HG03469 (cell line): ENCODE data around the gene FBXO17.
A peak's percentile ranks its signal among the peaks of the same experiment; 100 is the strongest.

Source experiments
- ATAC-seq: cut with Tn5 transposase; IDR thresholded peaks from one replicate; pipeline ENCODE4 v1.9.1; 2021; ENCODE audit warnings: mild to moderate bottlenecking, moderate library complexity, moderate number of reproducible peaks; ENCODE audit not compliant: unreplicated experiment

FBXO17 gene

DNA sequence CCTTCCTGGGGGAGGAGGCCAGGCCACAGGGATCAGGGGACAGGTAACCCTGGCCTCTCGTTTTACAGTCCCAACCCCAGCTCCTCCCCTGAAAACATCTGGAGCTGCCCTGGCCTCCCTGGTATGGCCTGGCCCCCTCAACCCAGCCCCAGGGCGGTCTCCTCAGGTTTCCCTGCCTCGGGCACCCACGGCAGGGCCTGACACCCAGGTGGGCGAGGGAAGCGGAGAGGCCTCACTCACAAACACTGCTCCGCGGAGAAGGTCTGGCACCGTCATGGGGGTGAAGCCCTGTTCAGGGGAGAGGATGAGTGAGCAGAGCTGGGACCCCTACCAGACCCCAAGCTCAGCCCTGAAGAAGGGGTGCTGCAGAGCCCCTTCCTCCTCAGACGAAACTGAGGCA lies 57.0 kb downstream of the FBXO17 start:
- ATAC-seq, result no peak

DNA sequence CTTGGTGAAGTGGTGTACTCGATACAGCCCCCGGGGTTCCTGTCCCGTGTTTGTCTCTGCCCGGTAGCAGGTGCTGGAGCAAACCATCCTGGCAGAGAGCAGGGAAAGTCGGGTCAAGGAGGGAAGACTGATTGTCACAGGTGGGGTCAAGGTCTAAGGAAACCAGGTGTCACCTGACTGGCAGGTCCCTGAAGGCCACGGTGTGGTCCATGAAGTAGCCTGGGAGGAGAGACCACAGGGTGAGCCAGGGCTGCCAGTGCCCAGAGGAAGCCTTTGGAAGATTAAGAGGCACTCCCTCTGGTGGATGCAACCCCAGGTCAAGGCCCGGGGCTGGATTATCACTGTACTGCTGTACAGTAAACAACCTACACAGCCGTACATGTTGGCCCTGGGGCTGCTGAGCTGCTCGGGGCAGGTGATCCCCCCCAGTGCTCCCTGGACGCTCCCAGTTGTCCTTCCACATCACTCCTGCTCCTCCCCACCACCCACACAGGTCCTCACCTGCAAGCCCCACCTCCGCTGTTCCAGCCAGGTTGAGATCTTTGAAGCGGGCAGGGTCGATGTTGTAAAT lies 57.5 kb downstream of the FBXO17 start:
- ATAC-seq, result no peak

DNA sequence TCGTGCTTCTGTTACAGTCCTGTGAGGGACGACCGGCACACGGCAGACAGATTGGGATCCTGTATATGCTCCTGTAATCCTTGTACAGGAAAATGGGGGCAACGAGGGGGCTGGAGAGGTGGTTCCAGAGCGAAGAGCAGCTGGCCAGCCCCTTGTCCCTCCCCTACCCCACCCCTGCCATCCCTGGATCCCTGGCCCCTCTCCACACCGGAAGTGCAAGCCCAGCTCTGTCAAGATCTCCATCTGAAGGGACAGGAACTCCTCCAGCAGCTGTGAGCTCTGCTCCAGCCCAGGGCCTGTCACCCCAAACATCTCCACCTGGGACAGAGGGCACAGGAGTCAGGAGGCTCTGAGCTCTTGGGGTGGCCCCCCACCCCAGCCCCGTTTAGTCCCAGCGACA lies 58.0 kb downstream of the FBXO17 start:
- no peak for ATAC-seq

DNA sequence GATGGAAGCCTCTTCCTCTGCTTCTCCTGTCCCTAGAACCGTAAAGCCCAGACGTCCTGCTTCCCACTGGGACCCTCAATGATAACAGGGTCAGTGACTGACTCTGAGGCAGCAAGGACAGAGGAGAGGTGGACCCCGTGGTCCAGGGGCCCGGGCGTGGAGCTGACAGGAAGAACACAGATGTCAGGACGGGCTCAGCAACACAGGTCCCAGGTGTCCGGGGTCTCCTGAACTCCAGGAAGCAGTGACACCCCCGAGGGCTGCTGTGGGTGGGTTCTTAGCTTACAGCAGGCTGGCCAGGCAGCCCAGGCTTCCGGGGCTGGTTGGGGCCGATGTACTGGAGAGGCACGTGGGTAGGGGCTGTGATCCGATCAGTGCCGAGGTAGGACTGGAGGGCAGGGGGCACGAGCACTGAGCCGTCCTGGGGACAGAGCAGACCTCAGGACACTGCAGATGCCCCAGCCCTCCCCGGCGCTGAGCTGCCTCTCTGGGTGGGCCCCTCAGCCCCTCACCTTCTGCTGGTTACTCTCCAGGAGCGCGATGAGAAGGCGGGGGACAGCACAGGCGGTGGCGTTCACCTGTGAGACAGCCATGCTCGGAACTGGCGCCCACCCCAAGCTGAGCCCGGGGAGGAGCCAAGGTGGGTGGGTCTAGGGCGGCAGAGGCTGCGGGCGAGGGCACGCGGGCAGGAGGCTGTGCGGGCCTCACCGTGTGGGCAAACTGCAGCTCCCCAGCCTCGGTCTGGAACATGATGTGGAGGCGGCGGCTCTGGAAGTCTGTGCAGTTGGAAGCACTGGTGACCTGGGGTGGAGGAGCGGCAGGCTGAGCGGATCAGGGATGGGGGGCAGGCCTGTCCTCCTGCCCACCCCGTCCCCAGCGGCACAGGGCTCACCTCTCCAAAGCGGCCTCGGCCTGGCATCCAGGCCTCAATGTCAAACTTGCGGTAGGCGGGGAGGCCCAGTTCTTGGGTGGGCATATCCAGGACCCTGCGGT lies 59.9 kb downstream of the FBXO17 start:
- ATAC-seq, result no peak

DNA sequence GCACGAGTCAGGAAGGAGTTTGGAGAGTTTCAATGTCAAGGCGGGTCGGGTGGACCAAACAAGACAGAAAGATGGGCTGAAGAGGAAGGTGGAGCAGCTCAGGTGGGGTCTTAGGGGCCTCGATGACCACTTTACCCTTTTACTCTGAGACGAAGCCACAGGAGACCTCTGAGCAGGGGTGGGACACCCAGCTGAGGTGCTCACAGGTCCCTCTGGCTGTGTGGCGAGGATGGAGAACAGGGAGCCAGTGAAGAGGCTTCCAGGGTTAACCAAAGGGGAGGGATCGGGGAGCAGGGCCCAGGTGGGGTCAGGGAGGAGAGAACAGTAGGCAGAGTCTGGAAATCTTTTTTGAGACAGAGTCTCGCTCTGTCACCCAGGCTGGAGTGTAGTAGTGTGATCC lies 61.6 kb downstream of the FBXO17 start:
- no peak for ATAC-seq

GRCh38 chr19:38912600-38913514 lies 62.7 kb downstream of the FBXO17 start:
- no peak for ATAC-seq

GRCh38 chr19:38911388-38912001 lies 64.0 kb downstream of the FBXO17 start:
- ATAC-seq, result no peak

DNA sequence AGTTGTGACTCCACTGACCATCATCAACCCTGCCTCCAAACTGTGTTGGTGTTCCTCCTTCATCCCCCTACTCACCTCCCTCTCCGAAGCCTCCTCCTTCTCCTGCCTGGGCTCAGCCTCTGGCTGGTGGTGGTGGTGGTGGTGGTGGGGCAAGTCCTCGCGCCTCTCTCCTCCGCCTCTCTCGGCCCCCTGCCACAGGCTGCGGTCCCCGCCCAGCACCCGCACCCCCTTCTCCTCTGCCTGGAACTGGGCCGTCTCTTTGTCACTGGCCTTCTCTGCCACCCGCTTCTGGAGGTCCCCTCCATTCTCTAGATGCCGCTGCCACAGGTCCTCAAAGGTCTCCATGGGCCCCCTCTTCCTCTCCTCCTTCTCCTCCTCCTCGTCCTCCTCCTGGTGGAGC lies 65.1 kb downstream of the FBXO17 start:
- ATAC-seq, result no peak

GRCh38 chr19:38908911-38909310 lies 66.6 kb downstream of the FBXO17 start:
- ATAC-seq, result no peak

DNA sequence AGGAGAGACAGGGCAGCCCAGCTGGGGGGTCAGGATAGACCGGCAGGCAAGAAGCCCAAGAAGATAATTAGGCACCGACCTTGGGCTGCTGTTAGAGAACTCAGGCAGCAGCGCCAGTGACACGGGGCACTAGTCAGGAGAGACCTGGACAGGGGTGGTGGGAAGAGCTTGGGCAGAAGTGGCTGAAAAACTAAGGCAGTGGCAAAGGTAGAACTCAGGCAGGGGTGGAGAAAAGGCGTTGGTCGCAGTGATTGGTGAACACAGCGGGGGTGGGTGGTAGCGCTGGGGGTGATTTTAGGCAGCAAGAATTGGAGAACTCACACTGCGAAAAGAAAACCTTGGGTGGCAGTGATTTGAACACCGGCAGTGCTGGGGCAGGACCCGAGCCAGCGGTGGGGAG lies 67.9 kb downstream of the FBXO17 start:
- no peak for ATAC-seq

DNA sequence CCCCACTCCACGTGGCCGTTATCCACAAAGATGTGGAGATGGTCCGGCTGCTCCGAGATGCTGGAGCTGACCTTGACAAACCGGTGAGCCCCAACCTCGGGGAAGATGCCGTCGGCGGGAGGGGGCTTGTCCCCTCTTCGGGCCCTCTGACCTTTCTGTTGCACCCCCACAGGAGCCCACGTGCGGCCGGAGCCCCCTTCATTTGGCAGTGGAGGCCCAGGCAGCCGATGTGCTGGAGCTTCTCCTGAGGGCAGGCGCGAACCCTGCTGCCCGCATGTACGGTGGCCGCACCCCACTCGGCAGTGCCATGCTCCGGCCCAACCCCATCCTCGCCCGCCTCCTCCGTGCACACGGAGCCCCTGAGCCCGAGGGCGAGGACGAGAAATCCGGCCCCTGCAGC lies 68.3 kb downstream of the FBXO17 start:
- no peak for ATAC-seq

DNA sequence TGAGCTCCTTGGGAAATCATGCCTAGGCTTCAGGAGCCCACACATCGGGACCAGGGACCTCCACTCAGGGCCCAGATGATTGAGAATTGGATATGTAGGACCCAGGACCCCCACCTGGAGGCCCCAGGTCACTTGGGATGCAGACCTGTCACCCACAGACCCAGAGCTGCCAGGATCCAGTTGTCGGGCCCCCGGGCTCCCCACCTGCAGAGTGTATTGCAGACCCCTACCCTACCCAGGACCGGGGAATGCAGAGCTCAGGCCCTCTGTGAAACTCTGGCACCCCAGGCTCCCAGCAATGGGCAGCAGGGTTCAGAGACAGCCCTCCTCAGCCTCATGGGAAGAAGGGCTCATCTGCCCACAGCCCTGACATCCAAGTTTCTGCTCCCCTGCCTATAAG lies 69.9 kb downstream of the FBXO17 start:
- no peak for ATAC-seq

GRCh38 chr19:38904581-38905539 lies 70.7 kb downstream of the FBXO17 start:
- no peak for ATAC-seq

- no peak for ATAC-seq
Measured at GRCh38 chr19:38901683-38902082, 73.9 kb downstream of the FBXO17 start.

DNA sequence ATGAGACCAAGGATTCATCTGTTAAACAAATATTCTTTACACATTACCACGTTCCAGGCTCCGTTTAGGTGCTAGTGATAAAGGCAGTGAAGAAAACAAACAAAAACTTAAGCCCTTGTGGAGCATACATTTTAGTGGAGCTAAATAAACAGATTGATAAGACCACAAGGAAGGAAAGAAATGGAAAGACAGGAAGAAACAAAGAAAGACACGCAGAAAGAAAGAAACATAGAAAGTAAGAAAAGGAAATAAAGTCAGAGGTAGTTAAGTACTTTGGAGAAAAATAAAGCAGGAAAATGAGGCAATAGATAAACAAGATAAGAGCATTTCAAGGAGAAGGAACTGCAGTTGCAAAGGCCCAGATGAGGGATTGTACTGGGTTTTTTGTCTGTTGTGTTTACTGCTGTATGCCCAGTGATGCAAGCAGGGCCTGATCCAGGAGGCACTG lies 74.8 kb downstream of the FBXO17 start:
- ATAC-seq, result no peak

DNA sequence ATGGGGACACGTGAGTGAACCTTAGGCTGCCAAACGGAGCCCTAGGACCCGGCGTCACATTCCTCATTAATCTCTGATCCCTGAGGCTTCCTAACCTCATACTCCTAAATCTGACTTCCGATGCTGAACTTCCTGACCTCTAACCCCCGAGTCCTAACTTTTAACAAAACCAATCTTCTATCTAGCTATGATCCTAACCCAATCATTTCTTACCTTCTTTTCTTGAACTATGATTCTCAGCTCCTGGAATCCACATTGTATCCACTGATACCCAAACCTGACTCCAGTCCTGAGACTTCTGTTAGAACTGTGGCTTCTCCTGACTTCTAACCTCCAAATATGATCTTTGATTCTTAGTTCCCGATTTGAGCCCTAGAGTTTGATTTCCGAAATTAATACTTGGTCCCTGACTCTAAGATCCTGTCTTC lies 75.3 kb downstream of the FBXO17 start:
- no peak for ATAC-seq

DNA sequence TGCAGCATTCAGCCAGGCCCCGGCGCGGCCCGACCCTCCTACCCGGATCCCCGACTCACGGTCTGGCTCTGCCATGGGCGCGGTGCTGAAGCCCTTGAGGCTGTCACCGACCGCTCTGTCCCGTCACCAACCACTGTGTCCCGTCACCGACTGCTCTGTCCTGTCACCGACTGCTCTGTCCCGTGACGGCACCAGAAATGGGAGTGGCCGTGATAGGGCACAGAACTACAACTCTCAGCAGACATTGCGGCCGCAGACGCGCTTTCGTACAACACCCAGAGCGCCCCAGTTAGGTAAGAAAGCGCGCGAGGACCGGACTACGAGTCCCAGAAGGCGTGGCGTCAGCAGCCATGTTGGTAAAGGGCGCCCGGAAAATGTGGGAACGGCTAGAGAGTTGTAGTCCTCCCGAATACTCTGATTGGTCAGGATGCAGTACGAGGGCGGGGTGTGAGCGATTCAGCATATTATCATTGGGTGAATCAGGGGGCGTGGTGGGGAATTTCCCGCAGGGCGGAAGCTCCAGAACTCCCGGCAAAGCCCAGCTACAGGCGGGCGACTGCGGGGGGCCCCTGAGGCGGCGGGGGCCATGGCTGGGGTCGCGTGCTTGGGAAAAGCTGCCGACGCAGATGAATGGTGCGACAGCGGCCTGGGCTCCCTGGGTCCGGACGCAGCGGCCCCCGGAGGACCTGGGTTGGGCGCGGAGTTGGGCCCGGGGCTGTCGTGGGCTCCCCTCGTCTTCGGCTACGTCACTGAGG lies 75.9 kb downstream of the FBXO17 start, which contains the start of the genes NFKBIB and SIRT2:
NFKBIB (plus strand) TSS at position 523 of the 755 bp plus-strand sequence; CDS start at position 587, 64 bp downstream.
SIRT2 (minus strand) TSS at position 172 of the 755 bp plus-strand sequence; CDS start at position 75, 97 bp downstream.
- peak; percentile 69 for ATAC-seq

GRCh38 chr19:38898788-38899446 lies 76.6 kb downstream of the FBXO17 start:
- ATAC-seq, result no peak
